Measurements from ENCODE around the gene NKX2-3. TPM values are rescaled to one million over a fixed set of nuclear protein-coding genes. Genes with fewer than 3 reads are reported as not detected.

NKX2-3 gene
- total RNA-seq, 1 experiment from 2014 or later, result not detected

DNA sequence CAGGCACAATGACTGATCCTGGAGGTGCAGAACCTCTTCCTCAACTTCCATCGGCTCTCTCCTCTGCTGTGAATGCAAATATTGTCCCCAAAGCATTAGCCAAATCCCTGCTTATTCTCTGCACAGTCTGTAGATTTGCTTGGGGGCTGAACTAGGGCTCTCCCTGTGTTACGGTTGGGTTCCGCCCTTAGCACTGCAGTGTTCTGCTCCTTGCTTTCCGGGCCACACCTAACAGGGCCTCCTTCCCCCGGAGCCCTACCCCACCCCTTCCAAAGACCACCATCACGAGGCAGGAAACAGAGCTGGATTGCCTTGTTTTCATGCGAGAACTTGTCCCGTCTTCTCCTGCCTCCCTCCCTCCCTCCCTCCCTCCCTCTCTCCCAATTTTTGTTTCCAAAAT, 50.9 kb downstream of the NKX2-3 start:
- no TSS peak for BruUV-seq (replicated peaks)
- Mint-ChIP-seq H3K27me3 (ENCODE audit: insufficient read depth, unreplicated experiment) (peaks cover 49% of the 10 kb centered on the region), H3K4me1 (ENCODE audit: insufficient read depth, unreplicated experiment) (no peaks in the 10 kb centered on the region), H3K9me3 (ENCODE audit: unreplicated experiment) (no peaks in the 10 kb centered on the region), H3K27ac (ENCODE audit: low read depth, unreplicated experiment) (no peak overlapping the region), H3K4me3 (ENCODE audit: unreplicated experiment) (no peak overlapping the region), H3K36me3 (ENCODE audit: insufficient read depth, unreplicated experiment) (no peaks in the 10 kb centered on the region)
- intact Hi-C loops (cut with micrococcal nuclease), result no loop called here
- DNase-seq (ENCODE audit: unreplicated experiment), result no peak
- CTCF ChIA-PET, result interaction anchor here (0.6 to 0.8 kb wide), 2 partner anchors 29 to 192 kb away, joined by 3 read pairs; no protein-coding TSS in a partner anchor
- no peak for TF ChIP-seq CTCF (IDR thresholded peaks at IDR 0.05; ENCODE audit: unreplicated experiment)
- POLR2A ChIA-PET, result interaction anchor here (0.6 kb wide), 1 partner anchor 19 kb away, joined by 3 read pairs; no protein-coding TSS in a partner anchor

Other genes with a start within 250 kb of the NKX2-3 start
- 0.10 TPM in 1 of 2 replicates, not detected in the other for gene CNNM1, start 203.6 kb upstream of the NKX2-3 start, total RNA-seq (2022)
- gene GOT1, start 102.3 kb upstream of the NKX2-3 start, total RNA-seq (2022), result 163 and 184 TPM in 2 replicates
- gene SLC25A28, start 87.5 kb downstream of the NKX2-3 start, total RNA-seq (2022), result 36.9 and 46.3 TPM in 2 replicates
- gene ENTPD7, start 126.6 kb downstream of the NKX2-3 start, total RNA-seq (2022), result 18.3 and 29.0 TPM in 2 replicates
- gene COX15, start 199.2 kb downstream of the NKX2-3 start, total RNA-seq (2022), result 50.7 and 55.3 TPM in 2 replicates
- 11.9 and 15.0 TPM in 2 replicates for gene CUTC, start 199.3 kb downstream of the NKX2-3 start, total RNA-seq (2022)
- 6.3 and 7.4 TPM in 2 replicates for gene ABCC2, start 249.7 kb downstream of the NKX2-3 start, total RNA-seq (2022)

Data from MCF 10A (cell line).